Natural killer cell treated with Interleukin-12 subunit alpha and Interleukin-12 subunit beta and Interleukin-15 and Interleukin-18, amount 100 ng/mL, for 72 hours (primary cell): ENCODE results near the gene FICD. TPM values are rescaled to one million over a fixed set of nuclear protein-coding genes. Genes with fewer than 3 reads are reported as not detected.
"Not testable (repeated sequence)": the region's sequence is repeated elsewhere in the genome, so short reads cannot be mapped to it uniquely, and the experiment has no call there.

Source experiments
- ATAC-seq, 2 donors: fragments of 150-1000 bp; cut with Tn5 transposase in 1 of 2; sonication (Bioruptor Pico), chemical (Tn5 transposase) in 1 of 2; 2 replicates each; pipeline ENCODE4 v1.10.0; 2021
- DNase-seq: peaks from one replicate; pipeline ENCODE4 v3.0.0; 2022; ENCODE audit warnings: low spot score
- H3K27ac Mint-ChIP-seq, 2 donors: 1 replicate in 1 of 2; 2 replicates in 1 of 2; pipeline ENCODE4 v1.8.0; 2022; ENCODE audit warnings: mixed read lengths in 2 of 2, mild to moderate bottlenecking in 1 of 2, moderate library complexity in 1 of 2
- H3K27me3 Mint-ChIP-seq, 2 donors: 1 replicate in 1 of 2; 2 replicates in 1 of 2; pipeline ENCODE4 v1.8.0; 2022; ENCODE audit warnings: mixed read lengths in 2 of 2
- H3K36me3 Mint-ChIP-seq: one replicate; pipeline ENCODE4 v1.8.0; 2022; ENCODE audit warnings: mixed read lengths
- H3K4me1 Mint-ChIP-seq, 2 donors: 1 replicate in 1 of 2; 2 replicates in 1 of 2; pipeline ENCODE4 v1.8.0; 2022; ENCODE audit warnings: low read depth in 2 of 2, mixed read lengths in 2 of 2, mild to moderate bottlenecking in 1 of 2
- H3K4me3 Mint-ChIP-seq: one replicate; pipeline ENCODE4 v1.8.0; 2022; ENCODE audit warnings: mixed read lengths
- H3K9me3 Mint-ChIP-seq: 2 replicates; pipeline ENCODE4 v1.8.0; 2022; ENCODE audit warnings: mixed read lengths
- total RNA-seq, 2 donors: library from RNA; stranded (reverse); gene quantifications; one replicate each; pipeline ENCODE4 v1.2.3, GENCODE V29; 2022

The FICD gene
- total RNA-seq, 2 donors from 2014 or later, result 14.9 to 16.5 TPM

- Mint-ChIP-seq H3K9me3 (no peaks in the 10 kb centered on the region), H3K4me1 (peaks cover 11 to 15% of the 10 kb centered on the region in 2 donors), H3K4me3 (no peak overlapping the region), H3K27me3 (no peaks in the 10 kb centered on the region), H3K27ac (no peak overlapping the region), H3K36me3 (peaks cover 39% of the 10 kb centered on the region)
- DNase-seq (no peak), ATAC-seq (no peak)
Observed at GRCh38 chr12:108530161-108530560, 15.1 kb downstream of the FICD start.

DNA sequence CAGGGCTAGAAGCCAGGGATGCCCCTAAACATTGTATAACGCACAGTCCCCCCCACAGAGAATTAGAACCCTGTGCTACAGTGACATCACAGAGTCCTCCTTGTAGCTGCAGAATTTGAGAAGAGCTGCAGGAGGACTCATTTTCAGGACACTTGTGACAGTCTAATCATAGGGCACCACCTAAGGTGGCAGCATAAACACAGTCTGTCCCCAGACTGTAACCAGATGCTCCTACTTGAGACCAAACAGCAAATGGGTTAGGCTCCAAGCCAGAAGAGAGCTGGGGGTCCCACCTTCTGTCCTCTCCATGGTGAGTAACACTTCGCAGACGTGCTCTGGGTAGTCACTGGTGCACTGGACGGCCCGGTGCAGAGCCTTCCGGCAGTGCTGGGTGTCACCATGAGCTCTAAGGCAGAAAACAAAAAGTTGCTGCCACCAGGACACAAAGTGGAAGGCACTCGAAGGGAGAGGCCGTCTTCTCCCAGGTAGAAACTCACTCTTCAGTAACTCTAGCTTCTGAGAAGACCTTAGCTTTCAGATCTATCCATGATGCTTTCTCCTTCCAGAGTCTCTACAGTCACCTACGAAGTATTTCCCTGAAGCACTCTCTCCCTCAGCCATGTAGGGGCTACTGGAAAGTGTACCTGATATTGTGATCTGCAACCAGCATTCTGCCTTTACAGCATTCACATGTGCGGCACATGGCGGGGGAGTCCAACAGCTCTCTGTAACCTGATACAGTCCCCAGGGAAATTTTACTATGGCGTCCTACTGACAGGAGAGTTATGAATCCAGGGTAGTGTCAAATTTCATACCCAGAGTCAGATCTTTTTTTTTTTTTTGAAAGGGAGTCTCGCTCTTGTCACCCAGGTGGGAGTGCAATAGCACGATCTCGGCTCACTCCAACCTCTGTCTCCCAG lies 17.1 kb downstream of the FICD start:
- Mint-ChIP-seq H3K9me3 (no peaks in the 10 kb centered on the region), H3K36me3 (peaks cover 42% of the 10 kb centered on the region), H3K27ac (no peak overlapping the region), H3K27me3 (no peaks in the 10 kb centered on the region), H3K4me1 (peaks cover 4 to 5% of the 10 kb centered on the region in 2 donors), H3K4me3 (no peak overlapping the region)
- ATAC-seq (no peak), DNase-seq (no peak)

GRCh38 chr12:108538146-108538545 lies 23.1 kb downstream of the FICD start:
- Mint-ChIP-seq H3K4me1 (peaks cover 0 to 8% of the 10 kb centered on the region in 2 donors), H3K27ac (no peak overlapping the region), H3K4me3 (no peak overlapping the region), H3K9me3 (no peaks in the 10 kb centered on the region), H3K27me3 (no peaks in the 10 kb centered on the region), H3K36me3 (peaks cover 27% of the 10 kb centered on the region)
- ATAC-seq, result no peak
- no peak for DNase-seq

DNA sequence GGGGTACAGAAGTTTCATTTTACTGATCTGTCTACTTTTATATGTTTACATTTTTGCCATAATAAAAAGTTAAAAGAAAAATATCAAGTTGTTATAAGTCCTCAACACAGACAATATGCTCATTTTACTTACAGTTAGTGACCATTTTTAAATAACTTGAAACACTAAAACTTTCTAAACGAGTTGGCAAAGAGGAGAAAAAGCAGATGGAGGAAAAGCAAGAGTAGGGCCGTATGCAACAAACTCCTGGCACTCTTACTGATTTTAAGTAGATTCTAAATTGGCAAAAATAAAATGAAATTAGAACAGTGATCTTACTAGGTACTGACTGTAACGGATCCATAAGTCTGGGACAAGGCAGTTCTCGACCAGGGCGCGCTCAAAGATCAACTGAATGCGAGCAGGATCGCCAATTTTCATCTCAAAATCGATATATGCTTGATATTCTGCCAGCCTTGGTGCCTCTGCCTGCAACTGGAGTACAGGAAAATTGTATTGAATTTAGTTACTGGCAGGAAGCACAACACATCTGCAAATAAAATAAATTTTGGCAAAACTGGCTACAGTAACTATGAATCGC lies 23.6 kb downstream of the FICD start:
- H3K4me1 Mint-ChIP-seq, result peaks cover 0 to 8% of the 10 kb centered on the region in 2 donors
- no peaks in the 10 kb centered on the region for H3K27me3 Mint-ChIP-seq
- no peak overlapping the region for H3K27ac Mint-ChIP-seq
- H3K36me3 Mint-ChIP-seq, result peaks cover 32% of the 10 kb centered on the region
- H3K9me3 Mint-ChIP-seq, result no peaks in the 10 kb centered on the region
- H3K4me3 Mint-ChIP-seq, result no peak overlapping the region
- ATAC-seq (no peak), DNase-seq (no peak)

GRCh38 chr12:108542320-108542719 lies 27.2 kb downstream of the FICD start:
- Mint-ChIP-seq H3K4me1 (peaks cover 0 to 14% of the 10 kb centered on the region in 2 donors), H3K9me3 (no peaks in the 10 kb centered on the region), H3K36me3 (peaks cover 30% of the 10 kb centered on the region), H3K27me3 (no peaks in the 10 kb centered on the region), H3K27ac (no peak overlapping the region), H3K4me3 (no peak overlapping the region)
- ATAC-seq (no peak), DNase-seq (no peak)

GRCh38 chr12:108543652-108544051 lies 28.6 kb downstream of the FICD start:
- H3K4me3 Mint-ChIP-seq, result no peak overlapping the region
- peaks cover 33% of the 10 kb centered on the region for H3K36me3 Mint-ChIP-seq
- no peak for DNase-seq

GRCh38 chr12:108547686-108548085 lies 32.6 kb downstream of the FICD start:
- ATAC-seq (no peak), DNase-seq (no peak)
- peaks cover 33% of the 10 kb centered on the region for H3K36me3 Mint-ChIP-seq

More at GRCh38 chr12:108543652-108544051, 28.6 kb downstream of the FICD start:
- Mint-ChIP-seq H3K4me1 (peaks cover 0 to 18% of the 10 kb centered on the region in 2 donors), H3K27ac (no peak overlapping the region), H3K27me3 (no peaks in the 10 kb centered on the region), H3K9me3 (no peaks in the 10 kb centered on the region)
- no peak for ATAC-seq

GRCh38 chr12:108548954-108549521 lies 34.0 kb downstream of the FICD start:
- Mint-ChIP-seq H3K27ac (no peak overlapping the region), H3K9me3 (no peaks in the 10 kb centered on the region), H3K27me3 (no peaks in the 10 kb centered on the region), H3K4me3 (no peak overlapping the region), H3K4me1 (peaks cover 34 to 37% of the 10 kb centered on the region in 2 donors), H3K36me3 (peaks cover 22% of the 10 kb centered on the region)
- DNase-seq (no peak), ATAC-seq (no peak)

More at GRCh38 chr12:108547686-108548085, 32.6 kb downstream of the FICD start:
- Mint-ChIP-seq H3K4me3 (no peak overlapping the region), H3K27ac (no peak overlapping the region), H3K27me3 (no peaks in the 10 kb centered on the region), H3K4me1 (peaks cover 20 to 28% of the 10 kb centered on the region in 2 donors), H3K9me3 (no peaks in the 10 kb centered on the region)

- H3K27ac Mint-ChIP-seq, result peak overlapping the region in 1 of 2 donors; percentile 40
- peaks cover 8% of the 10 kb centered on the region for H3K36me3 Mint-ChIP-seq
- H3K27me3 Mint-ChIP-seq, result no peaks in the 10 kb centered on the region
- H3K9me3 Mint-ChIP-seq, result no peaks in the 10 kb centered on the region
- ATAC-seq, result no peak
- peaks cover 38 to 45% of the 10 kb centered on the region in 2 donors for H3K4me1 Mint-ChIP-seq
- DNase-seq, result no peak
- H3K4me3 Mint-ChIP-seq, result peak overlapping the region; percentile 41
Observed at GRCh38 chr12:108551535-108551934, 36.5 kb downstream of the FICD start.

DNA sequence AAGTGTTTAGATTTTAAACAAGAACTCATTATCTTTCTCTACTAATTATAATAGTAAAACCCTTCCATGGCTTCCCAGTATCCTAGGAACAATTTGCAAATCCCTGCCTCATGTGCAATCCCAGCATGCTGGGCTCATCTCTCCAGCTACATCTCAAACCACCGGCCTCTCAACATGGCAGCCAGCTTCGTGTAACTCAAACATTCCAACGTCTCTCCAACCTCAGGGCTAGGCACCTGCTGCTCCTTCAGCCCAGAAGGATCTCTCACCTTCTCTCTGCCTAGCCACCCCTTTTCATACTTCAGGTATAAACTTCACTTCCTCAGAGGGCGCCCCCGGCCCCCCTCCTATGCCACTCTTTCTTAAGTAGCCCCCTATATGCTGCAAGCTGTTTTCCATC lies 38.7 kb downstream of the FICD start:
- Mint-ChIP-seq H3K36me3 (no peaks in the 10 kb centered on the region), H3K9me3 (no peaks in the 10 kb centered on the region), H3K27me3 (no peaks in the 10 kb centered on the region), H3K4me1 (peaks cover 48 to 60% of the 10 kb centered on the region in 2 donors), H3K4me3 (no peak overlapping the region), H3K27ac (no peak overlapping the region)
- DNase-seq, result no peak
- ATAC-seq, result no peak

DNA sequence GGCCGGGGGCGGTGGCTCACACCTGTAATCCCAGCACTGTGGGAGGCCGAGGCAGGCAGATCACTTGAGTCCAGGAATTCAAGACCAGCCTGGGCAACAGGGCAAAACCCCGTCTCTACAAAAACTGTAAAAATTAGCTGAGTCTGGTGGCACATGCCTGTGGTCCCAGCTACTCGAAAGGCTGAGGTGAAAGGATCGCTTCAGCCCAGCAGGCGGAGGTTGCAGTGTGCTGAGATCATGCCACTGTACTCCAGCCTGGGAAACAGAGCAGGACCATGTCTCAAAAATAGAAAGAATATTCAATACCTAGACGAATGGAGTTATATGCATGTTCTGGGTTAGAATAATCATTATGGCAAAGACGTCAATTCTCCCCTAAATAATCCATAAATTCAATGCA lies 40.3 kb downstream of the FICD start:
- H3K27ac Mint-ChIP-seq, H3K4me3 Mint-ChIP-seq, H3K9me3 Mint-ChIP-seq, DNase-seq, H3K27me3 Mint-ChIP-seq, ATAC-seq, H3K36me3 Mint-ChIP-seq: not testable (repeated sequence)
- H3K4me1 Mint-ChIP-seq, result peaks cover 56 to 70% of the 10 kb centered on the region in 2 donors

DNA sequence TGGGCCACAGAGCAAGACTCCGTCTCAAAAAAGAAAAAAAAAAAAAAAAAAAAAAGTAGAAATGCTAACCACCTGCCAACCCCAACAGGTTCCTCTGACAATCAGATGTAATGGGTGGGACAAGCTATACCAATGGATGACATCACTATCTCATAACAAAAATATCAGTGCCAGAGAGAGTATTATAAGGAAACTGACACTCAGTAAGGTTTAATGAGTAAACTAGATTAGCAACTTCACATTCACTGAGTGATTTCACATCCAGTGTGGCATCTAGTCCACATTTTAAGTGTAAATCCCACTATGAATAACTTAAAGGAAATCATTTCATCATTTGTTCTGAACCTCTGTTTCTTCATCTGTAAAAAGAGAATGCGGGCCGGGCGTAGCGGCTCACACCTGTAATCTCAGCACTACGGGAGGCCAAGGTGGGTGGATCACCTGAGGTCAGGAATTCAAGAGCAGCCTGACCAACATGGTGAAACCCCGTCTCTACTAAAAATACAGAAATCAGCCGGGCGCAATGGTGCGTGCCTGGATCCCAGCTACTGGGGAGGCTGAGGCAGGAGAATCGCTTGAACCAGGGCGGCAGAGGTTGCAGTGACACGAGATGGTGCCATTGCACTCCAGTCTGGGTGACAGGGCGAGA lies 44.1 kb downstream of the FICD start:
- peaks cover 40 to 53% of the 10 kb centered on the region in 2 donors for H3K4me1 Mint-ChIP-seq

DNA sequence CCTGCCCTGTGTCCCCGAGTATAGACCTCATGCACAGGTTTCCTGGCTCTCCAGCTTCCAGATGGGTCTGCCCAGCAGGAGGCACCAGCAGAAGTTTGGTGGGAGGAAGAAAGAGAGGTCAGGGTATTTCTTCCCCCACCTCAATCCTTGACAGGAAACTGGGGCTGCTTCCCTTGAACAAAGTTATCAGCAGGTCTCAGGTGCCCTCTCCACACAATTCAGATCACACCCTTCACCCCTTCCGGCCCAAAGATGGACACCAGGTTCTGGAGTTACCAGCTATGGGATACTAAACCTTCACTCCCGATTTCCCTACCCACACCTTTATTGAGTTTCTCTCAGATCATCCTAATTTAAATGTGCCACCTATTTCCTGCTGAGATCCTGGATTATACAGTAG lies 44.7 kb downstream of the FICD start:
- H3K36me3 Mint-ChIP-seq, result peaks cover 14% of the 10 kb centered on the region
- peaks cover 37 to 51% of the 10 kb centered on the region in 2 donors for H3K4me1 Mint-ChIP-seq
- peak overlapping the region; percentile 99 for H3K27ac Mint-ChIP-seq
- no peaks in the 10 kb centered on the region for H3K9me3 Mint-ChIP-seq
- ATAC-seq (no peak), DNase-seq (no peak)
- no peaks in the 10 kb centered on the region for H3K27me3 Mint-ChIP-seq
- H3K4me3 Mint-ChIP-seq, result peak overlapping the region; percentile 96

More for the DNA sequence above, 44.1 kb downstream of the FICD start:
- ATAC-seq (peak; percentile 4 to 14), DNase-seq (no peak)
- H3K4me3 Mint-ChIP-seq, result peak overlapping the region; percentile 96
- peaks cover 14% of the 10 kb centered on the region for H3K36me3 Mint-ChIP-seq
- H3K27me3 Mint-ChIP-seq, result no peaks in the 10 kb centered on the region
- H3K9me3 Mint-ChIP-seq, result no peaks in the 10 kb centered on the region
- H3K27ac Mint-ChIP-seq, result peak overlapping the region; percentile 99
